ENCODE data around the gene MYMX.

The MYMX gene

DNA sequence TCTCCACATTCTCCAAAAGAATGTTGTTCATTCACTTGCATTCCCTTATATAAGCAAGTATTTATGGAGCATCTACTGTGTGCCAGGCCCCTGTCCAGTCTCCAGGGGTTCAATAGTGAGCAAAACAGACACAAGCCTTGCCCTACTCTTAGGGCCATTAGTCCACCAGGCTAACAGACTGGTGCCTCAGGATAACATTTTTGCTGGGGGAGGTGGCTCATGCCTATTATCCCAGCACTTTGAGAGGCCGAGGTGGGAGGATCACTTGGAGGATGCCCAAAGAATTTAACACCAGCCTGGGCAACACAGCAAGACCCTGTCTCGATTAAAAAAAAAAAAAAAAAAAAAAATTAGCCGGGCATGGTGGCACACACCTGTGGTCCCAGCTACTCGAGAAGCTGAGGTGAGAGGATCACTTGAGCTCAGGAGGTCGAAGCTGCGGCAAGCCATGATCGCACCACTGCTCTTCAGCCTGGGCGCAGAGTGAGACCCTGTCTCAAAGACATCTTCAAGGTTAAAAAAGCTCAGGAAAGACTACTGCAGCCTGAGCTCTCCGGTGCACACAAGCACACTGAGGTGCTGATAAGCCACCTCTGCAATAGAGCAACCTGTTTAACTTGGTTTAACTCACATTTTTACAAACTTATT is 38.2 kb upstream of the MYMX start:
- no peak for TF ChIP-seq ARNTL (CRISPR knock-in tag; IDR thresholded peaks at IDR 0.05; ENCODE audit: borderline replicate concordance, low read depth)
- TF ChIP-seq ISL1 (CRISPR knock-in tag; IDR thresholded peaks at IDR 0.05), result no peak
- no peak for TF ChIP-seq ESRRG (CRISPR knock-in tag; IDR thresholded peaks at IDR 0.05)
- no peak for TF ChIP-seq TOX (CRISPR knock-in tag; IDR thresholded peaks at IDR 0.05; ENCODE audit: borderline replicate concordance)
- TF ChIP-seq, protein P1, sequence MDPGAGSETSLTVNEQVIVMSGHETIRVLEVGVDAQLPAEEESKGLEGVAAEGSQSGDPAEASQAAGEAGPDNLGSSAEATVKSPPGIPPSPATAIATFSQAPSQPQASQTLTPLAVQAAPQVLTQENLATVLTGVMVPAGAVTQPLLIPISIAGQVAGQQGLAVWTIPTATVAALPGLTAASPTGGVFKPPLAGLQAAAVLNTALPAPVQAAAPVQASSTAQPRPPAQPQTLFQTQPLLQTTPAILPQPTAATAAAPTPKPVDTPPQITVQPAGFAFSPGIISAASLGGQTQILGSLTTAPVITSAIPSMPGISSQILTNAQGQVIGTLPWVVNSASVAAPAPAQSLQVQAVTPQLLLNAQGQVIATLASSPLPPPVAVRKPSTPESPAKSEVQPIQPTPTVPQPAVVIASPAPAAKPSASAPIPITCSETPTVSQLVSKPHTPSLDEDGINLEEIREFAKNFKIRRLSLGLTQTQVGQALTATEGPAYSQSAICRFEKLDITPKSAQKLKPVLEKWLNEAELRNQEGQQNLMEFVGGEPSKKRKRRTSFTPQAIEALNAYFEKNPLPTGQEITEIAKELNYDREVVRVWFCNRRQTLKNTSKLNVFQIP (CRISPR knock-in tag; IDR thresholded peaks at IDR 0.05; ENCODE audit: borderline replicate concordance, low read depth), result no peak
- no peak for TF ChIP-seq ZNF8 (CRISPR knock-in tag; IDR thresholded peaks at IDR 0.05)
- no peak for TF ChIP-seq CSDC2 (CRISPR knock-in tag; IDR thresholded peaks at IDR 0.05)
- TF ChIP-seq GLIS3 (CRISPR knock-in tag; IDR thresholded peaks at IDR 0.05), result no peak
- TF ChIP-seq, protein P2, sequence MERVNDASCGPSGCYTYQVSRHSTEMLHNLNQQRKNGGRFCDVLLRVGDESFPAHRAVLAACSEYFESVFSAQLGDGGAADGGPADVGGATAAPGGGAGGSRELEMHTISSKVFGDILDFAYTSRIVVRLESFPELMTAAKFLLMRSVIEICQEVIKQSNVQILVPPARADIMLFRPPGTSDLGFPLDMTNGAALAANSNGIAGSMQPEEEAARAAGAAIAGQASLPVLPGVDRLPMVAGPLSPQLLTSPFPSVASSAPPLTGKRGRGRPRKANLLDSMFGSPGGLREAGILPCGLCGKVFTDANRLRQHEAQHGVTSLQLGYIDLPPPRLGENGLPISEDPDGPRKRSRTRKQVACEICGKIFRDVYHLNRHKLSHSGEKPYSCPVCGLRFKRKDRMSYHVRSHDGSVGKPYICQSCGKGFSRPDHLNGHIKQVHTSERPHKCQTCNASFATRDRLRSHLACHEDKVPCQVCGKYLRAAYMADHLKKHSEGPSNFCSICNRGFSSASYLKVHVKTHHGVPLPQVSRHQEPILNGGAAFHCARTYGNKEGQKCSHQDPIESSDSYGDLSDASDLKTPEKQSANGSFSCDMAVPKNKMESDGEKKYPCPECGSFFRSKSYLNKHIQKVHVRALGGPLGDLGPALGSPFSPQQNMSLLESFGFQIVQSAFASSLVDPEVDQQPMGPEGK (CRISPR knock-in tag; IDR thresholded peaks at IDR 0.05; ENCODE audit: borderline replicate concordance), result no peak
- TF ChIP-seq, protein P3, sequence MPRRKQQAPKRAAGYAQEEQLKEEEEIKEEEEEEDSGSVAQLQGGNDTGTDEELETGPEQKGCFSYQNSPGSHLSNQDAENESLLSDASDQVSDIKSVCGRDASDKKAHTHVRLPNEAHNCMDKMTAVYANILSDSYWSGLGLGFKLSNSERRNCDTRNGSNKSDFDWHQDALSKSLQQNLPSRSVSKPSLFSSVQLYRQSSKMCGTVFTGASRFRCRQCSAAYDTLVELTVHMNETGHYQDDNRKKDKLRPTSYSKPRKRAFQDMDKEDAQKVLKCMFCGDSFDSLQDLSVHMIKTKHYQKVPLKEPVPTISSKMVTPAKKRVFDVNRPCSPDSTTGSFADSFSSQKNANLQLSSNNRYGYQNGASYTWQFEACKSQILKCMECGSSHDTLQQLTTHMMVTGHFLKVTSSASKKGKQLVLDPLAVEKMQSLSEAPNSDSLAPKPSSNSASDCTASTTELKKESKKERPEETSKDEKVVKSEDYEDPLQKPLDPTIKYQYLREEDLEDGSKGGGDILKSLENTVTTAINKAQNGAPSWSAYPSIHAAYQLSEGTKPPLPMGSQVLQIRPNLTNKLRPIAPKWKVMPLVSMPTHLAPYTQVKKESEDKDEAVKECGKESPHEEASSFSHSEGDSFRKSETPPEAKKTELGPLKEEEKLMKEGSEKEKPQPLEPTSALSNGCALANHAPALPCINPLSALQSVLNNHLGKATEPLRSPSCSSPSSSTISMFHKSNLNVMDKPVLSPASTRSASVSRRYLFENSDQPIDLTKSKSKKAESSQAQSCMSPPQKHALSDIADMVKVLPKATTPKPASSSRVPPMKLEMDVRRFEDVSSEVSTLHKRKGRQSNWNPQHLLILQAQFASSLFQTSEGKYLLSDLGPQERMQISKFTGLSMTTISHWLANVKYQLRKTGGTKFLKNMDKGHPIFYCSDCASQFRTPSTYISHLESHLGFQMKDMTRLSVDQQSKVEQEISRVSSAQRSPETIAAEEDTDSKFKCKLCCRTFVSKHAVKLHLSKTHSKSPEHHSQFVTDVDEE (CRISPR knock-in tag; IDR thresholded peaks at IDR 0.05), result no peak
- TF ChIP-seq, protein P4, sequence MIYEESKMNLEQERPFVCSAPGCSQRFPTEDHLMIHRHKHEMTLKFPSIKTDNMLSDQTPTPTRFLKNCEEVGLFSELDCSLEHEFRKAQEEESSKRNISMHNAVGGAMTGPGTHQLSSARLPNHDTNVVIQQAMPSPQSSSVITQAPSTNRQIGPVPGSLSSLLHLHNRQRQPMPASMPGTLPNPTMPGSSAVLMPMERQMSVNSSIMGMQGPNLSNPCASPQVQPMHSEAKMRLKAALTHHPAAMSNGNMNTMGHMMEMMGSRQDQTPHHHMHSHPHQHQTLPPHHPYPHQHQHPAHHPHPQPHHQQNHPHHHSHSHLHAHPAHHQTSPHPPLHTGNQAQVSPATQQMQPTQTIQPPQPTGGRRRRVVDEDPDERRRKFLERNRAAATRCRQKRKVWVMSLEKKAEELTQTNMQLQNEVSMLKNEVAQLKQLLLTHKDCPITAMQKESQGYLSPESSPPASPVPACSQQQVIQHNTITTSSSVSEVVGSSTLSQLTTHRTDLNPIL (CRISPR knock-in tag; IDR thresholded peaks at IDR 0.05; ENCODE audit: low read depth), result no peak
- no peak for TF ChIP-seq TCF4 (CRISPR knock-in tag; IDR thresholded peaks at IDR 0.05; ENCODE audit: borderline replicate concordance)
- no peak for TF ChIP-seq BACH2 (CRISPR knock-in tag; IDR thresholded peaks at IDR 0.05; ENCODE audit: borderline replicate concordance)
- TF ChIP-seq ZNF70 (CRISPR knock-in tag; IDR thresholded peaks at IDR 0.05), result no peak
- no peak for TF ChIP-seq OSR1 (CRISPR knock-in tag; IDR thresholded peaks at IDR 0.05)
- TF ChIP-seq RARB (CRISPR knock-in tag; IDR thresholded peaks at IDR 0.05), result no peak
- no peak for TF ChIP-seq ZFP3 (CRISPR knock-in tag; IDR thresholded peaks at IDR 0.05)
- TF ChIP-seq SNAI2 (CRISPR knock-in tag; IDR thresholded peaks at IDR 0.05), result no peak
- TF ChIP-seq ZNF565 (CRISPR knock-in tag; conservative IDR thresholded peaks at IDR 0.05; ENCODE audit: low read depth), result no peak
- no peak for TF ChIP-seq PPARA (CRISPR knock-in tag; IDR thresholded peaks at IDR 0.05; ENCODE audit: borderline replicate concordance)
- no peak; the same call in 2 of the 3 replicates for ATAC-seq

DNA sequence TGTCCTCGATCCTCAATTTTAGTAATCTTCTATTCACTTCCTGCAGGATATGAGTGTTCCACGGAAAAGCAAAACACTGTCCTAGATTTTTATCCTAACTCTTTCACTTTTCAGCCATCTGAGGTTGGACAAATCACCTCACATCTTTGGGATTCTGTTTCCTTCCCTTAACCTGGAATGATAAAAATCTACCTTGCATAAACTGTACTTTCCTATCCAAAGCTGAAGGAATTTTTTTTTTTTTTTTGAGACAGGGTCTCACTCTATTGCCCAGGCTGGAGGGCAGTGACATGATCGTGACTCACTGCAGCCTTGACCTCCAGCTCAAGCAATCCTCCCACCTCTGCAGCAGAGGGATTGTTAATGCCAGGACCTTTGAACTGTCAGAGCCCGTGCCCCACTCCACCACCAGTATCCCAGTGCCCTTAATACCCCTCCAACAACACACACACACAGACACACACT is 37.6 kb upstream of the MYMX start:
- ATAC-seq, result no peak
- TF ChIP-seq ZNF8 (CRISPR knock-in tag; IDR thresholded peaks at IDR 0.05) (no peak), SNAI2 (CRISPR knock-in tag; IDR thresholded peaks at IDR 0.05) (no peak), ISL1 (CRISPR knock-in tag; IDR thresholded peaks at IDR 0.05) (no peak), TCF4 (CRISPR knock-in tag; IDR thresholded peaks at IDR 0.05; ENCODE audit: borderline replicate concordance) (no peak), ZNF70 (CRISPR knock-in tag; IDR thresholded peaks at IDR 0.05) (no peak), RARB (CRISPR knock-in tag; IDR thresholded peaks at IDR 0.05) (no peak), PPARA (CRISPR knock-in tag; IDR thresholded peaks at IDR 0.05; ENCODE audit: borderline replicate concordance) (no peak), TOX (CRISPR knock-in tag; IDR thresholded peaks at IDR 0.05; ENCODE audit: borderline replicate concordance) (no peak), ZFP3 (CRISPR knock-in tag; IDR thresholded peaks at IDR 0.05) (no peak), ESRRG (CRISPR knock-in tag; IDR thresholded peaks at IDR 0.05) (no peak), ARNTL (CRISPR knock-in tag; IDR thresholded peaks at IDR 0.05; ENCODE audit: borderline replicate concordance, low read depth) (no peak), GLIS3 (CRISPR knock-in tag; IDR thresholded peaks at IDR 0.05) (no peak), ZC3H10 (CRISPR knock-in tag; IDR thresholded peaks at IDR 0.05) (no peak), OSR1 (CRISPR knock-in tag; IDR thresholded peaks at IDR 0.05) (no peak), CSDC2 (CRISPR knock-in tag; IDR thresholded peaks at IDR 0.05) (no peak), ZNF565 (CRISPR knock-in tag; conservative IDR thresholded peaks at IDR 0.05; ENCODE audit: low read depth) (no peak)
- TF ChIP-seq, protein P3 (CRISPR knock-in tag; IDR thresholded peaks at IDR 0.05), result no peak
- TF ChIP-seq, protein P2 (CRISPR knock-in tag; IDR thresholded peaks at IDR 0.05; ENCODE audit: borderline replicate concordance), result no peak
- TF ChIP-seq, protein P1 (CRISPR knock-in tag; IDR thresholded peaks at IDR 0.05; ENCODE audit: borderline replicate concordance, low read depth), result no peak
